IMR-90 (cell line): ENCODE measurements around the gene FAM83C. TPM values are rescaled to one million over a fixed set of nuclear protein-coding genes. Genes with fewer than 3 reads are reported as not detected.
A peak's percentile ranks its signal among the peaks of the same experiment; 100 is the strongest.

ENCODE experiments used
- ATAC-seq: fragments of 200-7000 bp; cut with Tn5 transposase; 2 replicates; pipeline ENCODE4 v1.9.1; 2020; ENCODE audit warnings: low read depth, mild to moderate bottlenecking, moderate library complexity
- BruUV-seq: library from RNA; stranded (reverse); fragments of 400-500 nt; replicated peaks from 2 replicates; lab custom pipeline; 2021; lab: Mats Ljungman, UMichigan
- CTCF ChIA-PET: fragments of 300-600 bp; formaldehyde crosslinking; extraction: SDS; loops from one replicate; lab custom pipeline; 2021; ENCODE audit warnings: antibody characterized with exemption; lab: Yijun Ruan, JAX
- POLR2A ChIA-PET: fragments of 300-600 bp; sonication (Branson Sonifier 250); formaldehyde crosslinking; loops from one replicate; lab custom pipeline; 2022; ENCODE audit warnings: antibody characterized with exemption; ENCODE audit not compliant: unreplicated experiment; lab: Charles Lee
- DNase-seq: peaks from one replicate; pipeline ENCODE4 v3.0.0; 2013
- H2AFZ ChIP-seq: replicated peaks from 2 replicates; pipeline ENCODE3; 2013; ENCODE audit warnings: low read length, mild to moderate bottlenecking; ENCODE audit not compliant: poor library complexity
- H2AK5ac ChIP-seq: 2 replicates; pipeline ENCODE4 v1.6.1; 2013; ENCODE audit warnings: low read depth, low read length, inconsistent platforms
- H2AK9ac ChIP-seq: replicated peaks from 2 replicates; pipeline ENCODE3; 2013; ENCODE audit warnings: mild to moderate bottlenecking, low read depth, low read length, moderate library complexity; ENCODE audit not compliant: poor library complexity
- H2BK120ac ChIP-seq: 2 replicates; pipeline ENCODE4 v1.6.1; 2013; ENCODE audit warnings: low read depth, low read length, inconsistent platforms
- H2BK15ac ChIP-seq: 3 replicates; pipeline ENCODE4 v1.6.1; 2013; ENCODE audit warnings: low read depth, low read length, inconsistent platforms
- H2BK20ac ChIP-seq: 2 replicates; pipeline ENCODE4 v1.6.1; 2013; ENCODE audit warnings: low read depth, mild to moderate bottlenecking, inconsistent platforms, low read length, moderate library complexity
- H2BK5ac ChIP-seq: 2 replicates; pipeline ENCODE4 v1.6.1; 2013; ENCODE audit warnings: mild to moderate bottlenecking, low read depth, low read length, inconsistent platforms; ENCODE audit not compliant: poor library complexity, severe bottlenecking
- H3K14ac ChIP-seq: replicated peaks from 2 replicates; pipeline ENCODE4 v1.6.1; 2013; ENCODE audit warnings: low read depth, low read length, inconsistent platforms
- H3K18ac ChIP-seq: 2 replicates; pipeline ENCODE4 v1.6.1; 2013; ENCODE audit warnings: low read depth, low read length, control low read depth
- H3K23ac ChIP-seq: 2 replicates; pipeline ENCODE4 v1.6.1; 2013; ENCODE audit warnings: low read depth, low read length, inconsistent platforms
- H3K27ac ChIP-seq: 2 replicates; pipeline ENCODE4 v1.5.1; 2013; ENCODE audit warnings: mild to moderate bottlenecking, control low read depth, low read length; ENCODE audit not compliant: insufficient read depth
- H3K27me3 ChIP-seq: 2 replicates; pipeline ENCODE4 v1.6.1; 2013; ENCODE audit warnings: low read length; ENCODE audit not compliant: control insufficient read depth, insufficient read depth
- H3K36me3 ChIP-seq: 2 replicates; pipeline ENCODE4 v1.6.1; 2013; ENCODE audit warnings: low read length, mixed read lengths; ENCODE audit not compliant: control insufficient read depth, insufficient read depth
- H3K4ac ChIP-seq: 2 replicates; pipeline ENCODE4 v1.6.1; 2013; ENCODE audit warnings: low read depth, low read length, inconsistent platforms
- H3K4me1 ChIP-seq: 2 replicates; pipeline ENCODE4 v1.6.1; 2013; ENCODE audit warnings: low read length, mixed read lengths; ENCODE audit not compliant: control insufficient read depth, insufficient read depth
- H3K4me2 ChIP-seq: 2 replicates; pipeline ENCODE4 v1.6.1; 2013; ENCODE audit warnings: low read depth, mild to moderate bottlenecking, control low read depth, low read length, moderate library complexity
- H3K4me3 ChIP-seq: 2 replicates; pipeline ENCODE4 v1.5.1; 2013; ENCODE audit warnings: low read depth, mild to moderate bottlenecking, control low read depth, low read length, moderate library complexity; ENCODE audit not compliant: insufficient read depth
- H3K56ac ChIP-seq: 2 replicates; pipeline ENCODE4 v1.6.1; 2013; ENCODE audit warnings: low read length, inconsistent platforms; ENCODE audit not compliant: insufficient read depth; ENCODE audit errors: extremely low read depth
- H3K79me1 ChIP-seq, 2 experiments: 2 replicates each; pipeline ENCODE4 v1.6.1; 2013; ENCODE audit warnings: low read length in 2 of 2, inconsistent platforms in 1 of 2, low read depth in 1 of 2
- H3K9ac ChIP-seq: 2 replicates; pipeline ENCODE4 v1.6.1; 2013; ENCODE audit warnings: low read depth, low read length, control low read depth
- H3K9me1 ChIP-seq: 2 replicates; pipeline ENCODE4 v1.6.1; 2013; ENCODE audit warnings: low read length, inconsistent platforms; ENCODE audit not compliant: insufficient read depth
- H3K9me3 ChIP-seq: 2 replicates; pipeline ENCODE4 v1.6.1; 2013; ENCODE audit warnings: low read length; ENCODE audit not compliant: control insufficient read depth, insufficient read depth
- H4K20me1 ChIP-seq: 2 replicates; pipeline ENCODE4 v1.6.1; 2013; ENCODE audit warnings: low read length, inconsistent platforms; ENCODE audit not compliant: insufficient read depth
- H4K5ac ChIP-seq: 2 replicates; pipeline ENCODE4 v1.6.1; 2013; ENCODE audit warnings: mild to moderate bottlenecking, low read depth, low read length, control low read depth
- H4K8ac ChIP-seq, 2 experiments: 2 replicates each; pipeline ENCODE4 v1.6.1; 2013; ENCODE audit warnings: low read depth in 2 of 2, low read length in 2 of 2, control low read depth in 1 of 2, inconsistent platforms in 1 of 2
- H4K91ac ChIP-seq: 2 replicates; pipeline ENCODE4 v1.6.1; 2013; ENCODE audit warnings: low read depth, low read length, inconsistent platforms; ENCODE audit not compliant: insufficient read depth
- BHLHE40 ChIP-seq: fragments of 150-350 bp; IDR thresholded peaks from 2 replicates; pipeline ENCODE4 v1.6.1; 2016; ENCODE audit warnings: mild to moderate bottlenecking, low read depth, low read length
- FOS ChIP-seq: fragments of 150-350 bp; IDR thresholded peaks from 2 replicates; pipeline ENCODE4 v1.6.1; 2016; ENCODE audit warnings: low read depth, low read length
- MAFK ChIP-seq: IDR thresholded peaks from 2 replicates; pipeline ENCODE4 v1.6.1; 2012; ENCODE audit warnings: low read depth, low read length, improper control_type of control experiment
- MAZ ChIP-seq: IDR thresholded peaks from 2 replicates; pipeline ENCODE4 v1.6.1; 2012; ENCODE audit warnings: low read depth, mild to moderate bottlenecking, low read length, improper control_type of control experiment, moderate library complexity, borderline replicate concordance
- NFE2L2 ChIP-seq: fragments of 150-350 bp; IDR thresholded peaks from 2 replicates; pipeline ENCODE4 v1.6.1; 2016; ENCODE audit warnings: low read depth, mild to moderate bottlenecking, low read length
- RCOR1 ChIP-seq: IDR thresholded peaks from 2 replicates; pipeline ENCODE4 v1.6.1; 2012; ENCODE audit warnings: mild to moderate bottlenecking, low read length, improper control_type of control experiment; ENCODE audit not compliant: insufficient replicate concordance
- WGBS, 2 experiments: methylation state at CpG; one replicate each; pipeline versions ENCODE4 v1.1.5 to v1.1.7; 2013; ENCODE audit warnings: missing lambda C conversion rate in 2 of 2; ENCODE audit not compliant: insufficient read length in 1 of 2; ENCODE audit errors: extremely low coverage in 2 of 2; 5-methylcytosine and 5-hydroxymethylcytosine counted together
- dilution Hi-C: fragments of 300-500 bp; cut with HindIII; formaldehyde crosslinking; loops from one replicate; pipeline ENCODE4 v1.14.3; 2018; ENCODE audit warnings: low sequenced_read_pairs; ENCODE audit not compliant: unreplicated experiment
- in situ Hi-C: fragments of 300-500 bp; cut with MboI; formaldehyde crosslinking; loops from 3 replicates; pipeline ENCODE4 v1.14.3; 2019; ENCODE audit warnings: low sequenced_read_pairs, inconsistent platforms, mixed read lengths
- intact Hi-C: fragments of 100-400 bp; cut with micrococcal nuclease; formaldehyde crosslinking; loops from 2 replicates; pipeline ENCODE4 v1.10.0; 2022
- polyA plus RNA-seq, 3 experiments: library from polyadenylated mRNA; depleted of rRNA; stranded (reverse); fragments of >200 nt; gene quantifications; 2 replicates each; pipeline ENCODE4 v1.2.3, GENCODE V29; 2012; ENCODE audit warnings: low replicate concordance in 1 of 3
- total RNA-seq: library from RNA; depleted of rRNA; stranded (reverse); fragments of >200 nt; gene quantifications from 2 replicates; pipeline ENCODE4 v1.2.3, GENCODE V29; 2012
- TF ChIP-seq, protein P1 (sequence below): fragments of 150-350 bp; IDR thresholded peaks from 2 replicates; pipeline ENCODE4 v1.6.1; 2017; ENCODE audit warnings: mild to moderate bottlenecking, antibody characterized with exemption, low read length, low read depth
- TF ChIP-seq, protein P2 (sequence below): conservative IDR thresholded peaks from 2 replicates; pipeline ENCODE4 v1.5.1; 2012; ENCODE audit warnings: mild to moderate bottlenecking, low read depth, low read length, improper control_type of control experiment

FAM83C gene
- total and polyA plus RNA-seq, 2 of the 4 experiments (the other 2 are of a cell fraction) = 0.02 TPM; not detected in 1

DNA sequence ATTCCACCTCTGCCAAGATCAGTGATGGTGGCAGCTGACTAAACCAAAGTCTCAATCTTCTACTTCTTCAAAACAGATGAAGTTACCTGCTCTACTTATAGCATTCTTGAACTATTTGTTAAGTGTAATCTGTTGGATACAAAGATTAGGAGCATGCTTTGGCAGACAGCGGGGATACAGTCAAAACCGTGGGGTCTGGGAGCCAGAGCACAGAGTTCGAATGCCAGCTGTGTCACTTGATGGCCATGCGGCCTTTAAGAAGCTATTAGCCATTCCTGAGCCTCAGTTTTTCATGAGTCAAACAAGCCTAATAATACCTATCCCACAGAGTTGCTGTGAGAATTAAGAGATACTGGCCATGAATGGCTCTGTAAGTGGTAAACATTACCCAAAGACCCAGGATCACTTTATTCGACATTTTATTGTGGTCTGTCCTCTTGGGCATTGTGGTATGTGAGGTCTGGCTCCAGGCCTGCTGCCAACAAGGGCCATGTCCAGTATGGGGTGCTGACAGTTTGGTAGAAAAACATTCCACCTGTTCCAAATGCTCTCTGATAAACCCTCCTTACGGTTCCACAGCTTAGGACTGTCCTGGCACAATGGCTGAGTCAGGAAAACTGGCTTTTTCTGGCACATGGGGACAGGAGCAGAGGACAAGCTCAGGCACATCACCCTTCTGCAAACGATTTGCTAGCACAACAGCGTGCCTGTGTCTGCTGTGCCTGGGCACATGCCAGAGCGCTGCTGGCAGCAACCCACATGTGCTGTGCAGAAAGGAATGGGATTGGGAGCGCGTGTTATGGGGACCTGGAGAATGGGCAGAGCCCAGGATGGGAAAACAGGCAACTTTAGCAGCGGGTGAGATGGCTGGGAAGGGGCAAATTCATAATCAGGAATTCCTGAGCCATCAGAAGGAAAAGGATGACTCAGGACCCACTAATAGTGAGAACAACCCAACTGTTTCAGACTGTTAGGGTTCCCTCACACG, 15.7 kb upstream of the FAM83C start:
- peak overlapping the region; percentile 99 for H3K4ac ChIP-seq
- H3K4me2 ChIP-seq = no peak overlapping the region
- peak; percentile 3 for ATAC-seq
- H3K4me1 ChIP-seq = peaks cover 55% of the 10 kb centered on the region
- no peaks in the 10 kb centered on the region for H3K9me3 ChIP-seq
- H3K36me3 ChIP-seq = no peaks in the 10 kb centered on the region
- peak overlapping the region; percentile 86 for H4K5ac ChIP-seq
- peak overlapping the region; percentile 100 for H2AK5ac ChIP-seq
- H2BK5ac ChIP-seq = peak overlapping the region; percentile 94
- H3K79me1 ChIP-seq = peaks cover 0 to 59% of the 10 kb centered on the region in 2 experiments; a peak in 2 of 4 replicates
- TF ChIP-seq FOS (peak; percentile 56), RCOR1 (no peak), NFE2L2 (peak; percentile 26; the same call in 1 of the 2 replicates), MAFK (peak; percentile 26; the same call in 1 of the 2 replicates), BHLHE40 (peak; percentile 74; the same call in 1 of the 2 replicates), MAZ (no peak)
- TF ChIP-seq, protein P1, sequence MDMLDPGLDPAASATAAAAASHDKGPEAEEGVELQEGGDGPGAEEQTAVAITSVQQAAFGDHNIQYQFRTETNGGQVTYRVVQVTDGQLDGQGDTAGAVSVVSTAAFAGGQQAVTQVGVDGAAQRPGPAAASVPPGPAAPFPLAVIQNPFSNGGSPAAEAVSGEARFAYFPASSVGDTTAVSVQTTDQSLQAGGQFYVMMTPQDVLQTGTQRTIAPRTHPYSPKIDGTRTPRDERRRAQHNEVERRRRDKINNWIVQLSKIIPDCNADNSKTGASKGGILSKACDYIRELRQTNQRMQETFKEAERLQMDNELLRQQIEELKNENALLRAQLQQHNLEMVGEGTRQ = peak; percentile 10; the same call in 1 of the 2 replicates
- TF ChIP-seq, protein P2, sequence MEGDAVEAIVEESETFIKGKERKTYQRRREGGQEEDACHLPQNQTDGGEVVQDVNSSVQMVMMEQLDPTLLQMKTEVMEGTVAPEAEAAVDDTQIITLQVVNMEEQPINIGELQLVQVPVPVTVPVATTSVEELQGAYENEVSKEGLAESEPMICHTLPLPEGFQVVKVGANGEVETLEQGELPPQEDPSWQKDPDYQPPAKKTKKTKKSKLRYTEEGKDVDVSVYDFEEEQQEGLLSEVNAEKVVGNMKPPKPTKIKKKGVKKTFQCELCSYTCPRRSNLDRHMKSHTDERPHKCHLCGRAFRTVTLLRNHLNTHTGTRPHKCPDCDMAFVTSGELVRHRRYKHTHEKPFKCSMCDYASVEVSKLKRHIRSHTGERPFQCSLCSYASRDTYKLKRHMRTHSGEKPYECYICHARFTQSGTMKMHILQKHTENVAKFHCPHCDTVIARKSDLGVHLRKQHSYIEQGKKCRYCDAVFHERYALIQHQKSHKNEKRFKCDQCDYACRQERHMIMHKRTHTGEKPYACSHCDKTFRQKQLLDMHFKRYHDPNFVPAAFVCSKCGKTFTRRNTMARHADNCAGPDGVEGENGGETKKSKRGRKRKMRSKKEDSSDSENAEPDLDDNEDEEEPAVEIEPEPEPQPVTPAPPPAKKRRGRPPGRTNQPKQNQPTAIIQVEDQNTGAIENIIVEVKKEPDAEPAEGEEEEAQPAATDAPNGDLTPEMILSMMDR = no peak
- H3K14ac ChIP-seq = peak overlapping the region; percentile 99
- peak overlapping the region; percentile 97 to 98 for H4K8ac ChIP-seq
- peak overlapping the region; percentile 10 for H2AFZ ChIP-seq
- POLR2A ChIA-PET = interaction anchor here (0.5 to 1.0 kb wide), 3 partner anchors 23 to 141 kb away, joined by 3 to 4 read pairs (median 3); partner anchors contain the start of gene EIF6
- CTCF ChIA-PET = interaction anchor here (0.6 to 1.7 kb wide), 7 partner anchors 9 to 163 kb away, joined by 3 to 9 read pairs (median 4); no protein-coding TSS in a partner anchor
- peak overlapping the region; percentile 98 for H3K23ac ChIP-seq
- BruUV-seq = no TSS peak
- H3K27ac ChIP-seq = peak overlapping the region; percentile 88
- H2AK9ac ChIP-seq = peak overlapping the region; percentile 87
- H4K91ac ChIP-seq = peak overlapping the region; percentile 100
- peaks cover 50% of the 10 kb centered on the region for H3K9me1 ChIP-seq
- WGBS, 2 experiments = 45% methylated on average over 6 of the region's 13 CpGs; no CpG with 5 or more reads in 1 of the 2 experiments
- in situ Hi-C loops = loop anchor here (5.0 kb wide), 1 partner anchor 129 kb away; the partner anchor contains the start of gene GDF5
- DNase-seq = peak; percentile 83
- peak overlapping the region; percentile 86 for H3K56ac ChIP-seq
- peak overlapping the region; percentile 92 for H3K18ac ChIP-seq
- intact Hi-C loops = loop anchor here (2.0 kb wide), 1 partner anchor 31 kb away; no protein-coding TSS in a partner anchor
- no peaks in the 10 kb centered on the region for H3K27me3 ChIP-seq
- H2BK15ac ChIP-seq = peak overlapping the region; percentile 99
- H3K9ac ChIP-seq = peak overlapping the region; percentile 31
- H2BK20ac ChIP-seq = peak overlapping the region; percentile 100
- H3K4me3 ChIP-seq = no peak overlapping the region
- H2BK120ac ChIP-seq = peak overlapping the region; percentile 100
- H4K20me1 ChIP-seq = no peaks in the 10 kb centered on the region
- dilution Hi-C loops = no loop called here
